HCT116 (cell line): ENCODE results near the gene PPP1R13L. TPM values are rescaled to one million over a fixed set of nuclear protein-coding genes. Genes with fewer than 3 reads are reported as not detected.
"Not testable (repeated sequence)": the region's sequence is repeated elsewhere in the genome, so short reads cannot be mapped to it uniquely, and the experiment has no call there.

Source experiments
- ATAC-seq: fragments of 200-7000 bp; cut with Tn5 transposase; 2 replicates; pipeline ENCODE4 v1.9.1; 2020; ENCODE audit warnings: mild to moderate bottlenecking, moderate library complexity
- BruUV-seq: library from RNA; stranded (reverse); fragments of 400-500 nt; replicated peaks from 2 replicates; lab custom pipeline; 2021; lab: Mats Ljungman, UMichigan
- CTCF ChIA-PET: fragments of 300-600 bp; sonication (Branson Sonifier 250); formaldehyde crosslinking; loops from one replicate; lab custom pipeline; 2021; ENCODE audit warnings: antibody characterized with exemption; lab: Charles Lee
- POLR2A ChIA-PET: fragments of 300-600, 350-600 bp; sonication (Branson Sonifier 250); formaldehyde crosslinking; loops from one replicate; lab custom pipeline; 2021; ENCODE audit warnings: antibody characterized with exemption; lab: Charles Lee
- RAD21 ChIA-PET, 2 experiments: fragments of 300-600 bp; sonication (Branson Sonifier 250); formaldehyde crosslinking; loops; one replicate each; lab custom pipeline; 2023; ENCODE audit warnings: low total read pairs in 2 of 2; ENCODE audit not compliant: uncharacterized antibody in 2 of 2, unreplicated experiment in 2 of 2, low non-redundant PET in 1 of 2; lab: Charles Lee
- DNase-seq: peaks from one replicate; pipeline ENCODE4 v3.0.0-alpha.2; 2010; ENCODE audit warnings: low read depth, low spot score
- H2AFZ ChIP-seq: fragments of 200-600 bp; shearing (Covaris generic), sonication (generic); 2 replicates; pipeline ENCODE4 v1.6.1; 2017; ENCODE audit warnings: low read depth, mixed run types, mixed read lengths, antibody characterized with exemption, low read length; ENCODE audit not compliant: poor library complexity, severe bottlenecking
- H3K27ac ChIP-seq: 2 replicates; pipeline ENCODE4 v1.5.1; 2012; ENCODE audit warnings: low read depth, low read length
- H3K27me3 ChIP-seq: fragments of 200-600 bp; sonication (generic); 2 replicates; pipeline ENCODE4 v1.6.1; 2016; ENCODE audit warnings: mixed run types, low read length, mixed read lengths; ENCODE audit not compliant: insufficient read depth
- H3K36me3 ChIP-seq, 2 experiments: fragments of 200-500 bp in 1 of 2; fragments of 200-600 bp in 1 of 2; sonication (Bioruptor generic) in 1 of 2; sonication (generic) in 1 of 2; 2 replicates each; pipeline versions ENCODE4 v1.5.1 to v1.6.1; 2014 to 2016; ENCODE audit warnings: low read length in 2 of 2, inconsistent platforms in 1 of 2, mixed read lengths in 1 of 2, mixed run types in 1 of 2; ENCODE audit not compliant: insufficient read depth in 2 of 2, control insufficient read depth in 1 of 2
- H3K4me1 ChIP-seq, 2 experiments: fragments of 200-600 bp in 1 of 2; sonication (generic) in 1 of 2; 2 replicates each; pipeline versions ENCODE4 v1.5.1 to v1.6.1; 2012 to 2017; ENCODE audit warnings: low read length in 2 of 2, inconsistent platforms in 1 of 2, mild to moderate bottlenecking in 1 of 2, mixed read lengths in 1 of 2, mixed run types in 1 of 2, moderate library complexity in 1 of 2; ENCODE audit not compliant: insufficient read depth in 2 of 2, control insufficient read depth in 1 of 2
- H3K4me2 ChIP-seq: fragments of 200-600 bp; sonication (generic); 2 replicates; pipeline ENCODE4 v1.6.1; 2017; ENCODE audit warnings: mixed run types, low read length, mixed read lengths
- H3K4me3 ChIP-seq, 2 experiments: fragments of 200-600 bp in 1 of 2; sonication (generic) in 1 of 2; replicated peaks in 1 of 2; 2 replicates each; pipeline ENCODE4 v1.5.1; 2011 to 2016; ENCODE audit warnings: low read length in 2 of 2, control low read depth in 1 of 2, low read depth in 1 of 2, mild to moderate bottlenecking in 1 of 2, mixed read lengths in 1 of 2, mixed run types in 1 of 2
- H3K79me2 ChIP-seq: fragments of 200-600 bp; sonication (generic); 2 replicates; pipeline ENCODE4 v1.6.1; 2017; ENCODE audit warnings: mild to moderate bottlenecking, mixed run types, low read length, moderate library complexity, mixed read lengths; ENCODE audit not compliant: insufficient read depth
- H3K9ac ChIP-seq: fragments of 200-600 bp; sonication (generic); 2 replicates; pipeline ENCODE4 v1.6.1; 2016; ENCODE audit warnings: low read length, mixed read lengths
- H3K9me2 ChIP-seq: fragments of 200-600 bp; sonication (generic), shearing (Covaris generic); 2 replicates; pipeline ENCODE4 v1.6.1; 2017; ENCODE audit warnings: mixed run types, mild to moderate bottlenecking, moderate library complexity; ENCODE audit not compliant: insufficient read depth
- H3K9me3 ChIP-seq, 2 experiments: fragments of 200-500 bp in 1 of 2; fragments of 200-600 bp in 1 of 2; sonication (Bioruptor generic) in 1 of 2; sonication (generic) in 1 of 2; 2 replicates each; pipeline ENCODE4 v1.6.1; 2014 to 2017; ENCODE audit warnings: low read length in 2 of 2, mixed read lengths in 2 of 2, inconsistent platforms in 1 of 2, low read depth in 1 of 2, mild to moderate bottlenecking in 1 of 2, mixed run types in 1 of 2, moderate library complexity in 1 of 2; ENCODE audit not compliant: control insufficient read depth in 1 of 2, insufficient read depth in 1 of 2
- H4K20me1 ChIP-seq: fragments of 200-600 bp; sonication (generic), shearing (Covaris generic); 2 replicates; pipeline ENCODE4 v1.6.1; 2017; ENCODE audit warnings: mixed run types, mild to moderate bottlenecking, moderate library complexity; ENCODE audit not compliant: insufficient read depth
- intact Hi-C: fragments of 100-400 bp; cut with micrococcal nuclease; formaldehyde crosslinking; loops from 2 replicates; pipeline ENCODE4 v1.10.0; 2022
- total RNA-seq: library from RNA; stranded (reverse); gene quantifications from one replicate; pipeline ENCODE4 v1.2.1, GENCODE V29; 2021; ENCODE audit not compliant: unreplicated experiment

Gene PPP1R13L
- total RNA-seq, 1 experiment from 2014 or later, result 89.1 TPM

DNA sequence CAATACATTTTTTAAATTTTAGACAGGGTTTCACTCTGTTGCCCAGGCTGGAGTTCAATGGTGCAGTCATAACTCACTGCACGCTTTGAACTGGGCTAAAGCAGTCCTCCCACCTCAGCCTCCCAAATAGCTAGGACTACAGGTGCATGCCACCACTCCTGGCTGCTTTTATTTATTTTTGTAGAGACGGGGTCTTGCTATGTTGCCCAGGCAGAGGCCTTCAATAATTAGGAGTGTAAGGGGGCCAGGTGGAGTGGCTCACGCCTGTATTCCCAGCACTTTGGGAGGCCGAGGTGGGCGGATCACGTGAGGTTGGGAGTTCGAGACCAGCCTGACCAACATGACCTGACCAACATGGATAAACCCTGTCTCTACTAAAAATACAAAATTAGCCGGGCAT lies 27.7 kb upstream of the PPP1R13L start:
- H3K36me3 ChIP-seq, H3K4me3 ChIP-seq, H3K27me3 ChIP-seq, H3K27ac ChIP-seq, DNase-seq, H3K9me3 ChIP-seq, intact Hi-C loops, BruUV-seq, H3K79me2 ChIP-seq, H3K4me2 ChIP-seq, ATAC-seq, H3K9me2 ChIP-seq, H2AFZ ChIP-seq, RAD21 ChIA-PET, H4K20me1 ChIP-seq, H3K9ac ChIP-seq, POLR2A ChIA-PET: not testable (repeated sequence)
- CTCF ChIA-PET, result interaction anchor here (1.2 kb wide), 1 partner anchor 46 kb away, joined by 9 read pairs; no protein-coding TSS in a partner anchor
- H3K4me1 ChIP-seq, result peaks cover 4 to 18% of the 10 kb centered on the region in 2 experiments; a peak in 3 of 4 replicates

DNA sequence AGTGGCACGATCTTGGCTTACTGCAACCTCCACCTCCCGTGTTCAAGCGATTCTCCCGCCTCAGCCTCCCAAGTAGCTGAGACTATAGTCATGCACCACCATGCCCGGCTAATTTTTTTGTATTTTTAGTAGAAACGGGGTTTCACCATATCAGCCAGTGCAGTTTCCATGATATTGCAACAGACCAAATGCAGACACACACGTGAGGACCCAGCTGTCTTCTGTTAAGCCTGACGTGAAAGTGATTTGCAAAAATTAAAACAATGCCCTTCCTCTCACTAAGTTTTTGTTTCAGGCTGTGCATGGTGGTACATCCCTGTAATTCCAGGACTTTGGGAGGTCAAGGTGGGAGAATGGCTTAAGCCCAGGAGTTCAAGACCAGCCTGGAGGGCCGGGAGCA lies 26.1 kb upstream of the PPP1R13L start:
- H3K79me2 ChIP-seq, H3K27me3 ChIP-seq, H3K4me3 ChIP-seq, DNase-seq, H3K4me2 ChIP-seq, intact Hi-C loops, H3K9ac ChIP-seq, ATAC-seq, H3K9me2 ChIP-seq, BruUV-seq, H3K36me3 ChIP-seq, H4K20me1 ChIP-seq, H2AFZ ChIP-seq, H3K27ac ChIP-seq, RAD21 ChIA-PET, H3K9me3 ChIP-seq: not testable (repeated sequence)
- POLR2A ChIA-PET, result interaction anchor here (0.7 to 1.2 kb wide), 2 partner anchors 37 kb away, joined by 4 read pairs; partner anchors contain the start of gene FOSB
- CTCF ChIA-PET, result interaction anchor here (1.9 to 2.3 kb wide), 3 partner anchors 9 to 48 kb away, joined by 6 to 19 read pairs (median 6); no protein-coding TSS in a partner anchor
- H3K4me1 ChIP-seq, result peaks cover 16 to 34% of the 10 kb centered on the region in 2 experiments

DNA sequence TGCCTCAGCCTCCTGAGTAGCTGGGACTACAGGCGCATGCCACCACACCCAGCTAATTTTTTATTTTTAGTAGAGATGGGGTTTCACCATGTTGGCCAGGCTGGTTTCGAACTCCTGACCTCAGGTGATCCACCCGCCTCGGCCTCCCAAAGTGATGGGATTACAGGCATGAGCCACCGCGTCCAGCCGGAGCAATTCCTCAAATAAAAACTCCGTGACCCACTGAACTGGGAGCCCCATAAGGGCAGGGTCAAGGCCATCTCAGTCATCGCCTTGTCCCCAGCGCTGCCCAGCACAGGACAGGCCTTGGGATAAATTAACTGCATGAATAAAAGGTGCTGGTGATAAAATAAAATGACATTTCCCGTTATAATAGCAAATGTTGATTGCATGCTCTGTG lies 25.0 kb upstream of the PPP1R13L start:
- H3K9ac ChIP-seq, H3K27ac ChIP-seq, intact Hi-C loops, H4K20me1 ChIP-seq, H3K9me3 ChIP-seq, POLR2A ChIA-PET, H3K36me3 ChIP-seq, H3K27me3 ChIP-seq, H2AFZ ChIP-seq, H3K79me2 ChIP-seq, DNase-seq, ATAC-seq, H3K9me2 ChIP-seq, H3K4me2 ChIP-seq, H3K4me3 ChIP-seq, RAD21 ChIA-PET, BruUV-seq: not testable (repeated sequence)
- CTCF ChIA-PET, result interaction anchor here (1.5 to 2.3 kb wide), 3 partner anchors 10 to 56 kb away, joined by 4 to 19 read pairs (median 6); no protein-coding TSS in a partner anchor
- H3K4me1 ChIP-seq, result peaks cover 27 to 45% of the 10 kb centered on the region in 2 experiments
